Eye (tissue), 1 donor: ENCODE results near the gene APEH.

Experiments
- DNase-seq: peaks from one replicate; pipeline ENCODE4 v3.0.0-alpha.2; 2015

APEH gene

DNA sequence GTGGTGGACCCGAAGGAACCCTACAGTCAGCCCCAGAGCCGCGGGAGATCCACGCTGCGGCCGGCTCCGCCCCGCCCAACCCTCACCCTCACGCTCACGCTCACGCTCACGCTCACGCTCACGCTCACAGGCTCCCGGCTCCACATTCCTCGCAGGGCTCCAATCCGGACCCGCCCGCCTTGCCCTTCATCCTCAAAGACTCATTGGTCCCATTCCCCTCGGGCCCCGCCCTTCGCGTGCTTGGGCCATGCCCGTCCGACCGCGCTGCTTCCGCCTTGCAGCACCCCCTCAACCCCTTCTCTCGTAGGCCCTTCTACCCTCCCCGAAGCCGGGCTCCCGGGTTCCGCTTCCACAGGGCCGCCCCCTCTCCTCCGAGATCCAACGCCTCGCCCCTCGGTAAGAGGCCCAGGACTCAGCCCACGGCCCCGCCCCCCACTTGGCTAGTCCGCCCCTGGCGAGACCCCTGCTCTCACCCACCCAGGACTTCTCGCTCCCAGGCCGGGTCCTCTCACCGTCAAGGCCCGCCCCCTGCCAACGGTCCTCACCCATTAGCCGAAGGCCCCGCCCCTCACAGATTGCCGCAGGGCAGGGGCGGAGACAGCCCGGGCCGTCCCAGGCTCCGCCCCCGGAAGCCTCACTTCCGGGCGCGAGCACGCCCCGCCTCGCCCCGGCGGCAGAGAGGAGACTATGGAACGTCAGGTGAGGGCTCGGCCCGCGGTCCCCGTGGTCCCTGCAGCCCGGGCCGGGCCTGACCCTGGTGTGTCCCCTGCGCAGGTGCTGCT, at the start of gene APEH:
APEH (plus strand) TSS at position 637 of the 782 bp plus-strand sequence; CDS start at position 688, 51 bp downstream.
- DNase-seq: peak; percentile 98

DNA sequence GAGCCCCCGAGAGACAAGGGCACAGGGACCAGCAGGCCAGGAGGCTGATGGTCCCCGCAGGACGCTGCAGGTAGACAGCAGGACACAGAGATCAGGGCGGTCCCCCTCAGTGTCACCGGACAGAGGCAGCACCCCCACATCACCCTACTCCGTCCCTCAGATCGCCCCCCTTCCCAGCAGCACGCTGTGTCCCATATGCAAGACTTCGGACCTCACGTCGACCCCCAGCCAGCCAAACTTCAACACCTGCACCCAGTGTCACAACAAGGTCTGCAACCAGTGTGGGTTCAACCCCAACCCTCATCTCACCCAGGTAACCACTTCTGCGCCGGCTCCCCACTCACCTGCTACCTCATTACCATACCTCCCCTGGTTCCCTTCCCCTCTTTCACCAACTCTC, 49.1 kb upstream of the APEH start:
- no peak for DNase-seq

DNA sequence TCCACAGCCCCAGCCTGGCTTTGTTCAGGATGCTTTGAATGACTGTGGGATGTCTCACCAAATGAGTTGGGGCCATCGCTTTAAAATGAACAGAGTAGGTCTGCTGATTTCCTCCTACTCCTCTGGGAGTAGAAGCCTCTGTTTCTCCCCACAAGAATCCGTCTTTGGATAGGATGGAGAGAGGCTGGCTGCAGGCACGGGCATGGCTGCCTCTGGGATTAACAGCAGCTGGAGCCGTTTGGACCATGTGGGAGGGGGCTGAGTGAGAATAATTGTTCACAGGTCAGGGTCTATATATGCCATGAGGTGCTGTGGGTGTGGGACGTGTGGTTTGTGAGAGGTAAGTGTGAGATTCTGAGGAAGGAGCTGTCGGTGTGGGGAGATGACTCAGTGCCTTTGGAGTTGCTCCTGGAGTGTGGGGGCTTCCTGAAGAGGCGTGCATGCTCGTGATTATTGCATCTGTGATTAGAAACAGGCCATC, 48.0 kb upstream of the APEH start:
- DNase-seq: no peak

DNA sequence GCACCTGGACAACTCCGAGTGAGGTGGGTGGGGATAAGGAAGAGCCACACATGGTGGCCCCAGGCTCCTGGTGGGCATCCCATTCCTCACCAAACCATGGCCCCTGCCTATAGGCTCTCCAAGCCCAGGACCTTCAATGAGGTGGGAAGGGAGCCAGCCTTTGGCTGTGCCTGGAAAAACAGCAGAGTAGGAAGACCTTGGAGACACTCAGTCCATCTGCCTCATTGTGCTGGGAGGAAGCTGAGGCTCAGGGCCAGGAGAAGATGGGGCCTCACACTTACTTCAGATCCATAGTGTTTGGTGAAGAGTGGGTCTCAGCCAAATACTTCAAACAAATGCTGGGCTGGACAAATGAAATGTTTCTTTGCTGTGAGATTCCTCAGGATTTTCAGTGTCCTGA, 47.4 kb upstream of the APEH start:
- no peak for DNase-seq

DNA sequence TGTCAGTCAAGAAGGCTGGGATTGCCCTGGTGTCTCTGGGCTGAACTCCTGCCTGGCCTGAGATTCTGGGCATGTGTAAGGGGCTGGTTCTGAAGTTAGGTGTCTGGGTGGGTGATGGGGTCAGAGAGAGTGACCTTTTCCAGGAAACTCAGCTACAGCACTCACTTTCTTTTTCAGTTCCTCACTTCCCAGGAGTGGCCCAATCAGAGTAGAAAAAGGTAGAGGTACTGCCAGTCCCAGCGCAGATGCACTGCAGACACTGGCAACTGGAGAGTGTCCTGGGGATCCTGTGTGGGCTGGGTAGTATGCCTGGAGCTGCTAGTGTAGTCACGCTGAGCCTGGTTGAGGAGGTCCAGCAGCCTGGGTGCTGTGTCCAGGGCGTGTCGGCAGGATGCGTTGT, 46.5 kb upstream of the APEH start:
- DNase-seq: no peak

DNA sequence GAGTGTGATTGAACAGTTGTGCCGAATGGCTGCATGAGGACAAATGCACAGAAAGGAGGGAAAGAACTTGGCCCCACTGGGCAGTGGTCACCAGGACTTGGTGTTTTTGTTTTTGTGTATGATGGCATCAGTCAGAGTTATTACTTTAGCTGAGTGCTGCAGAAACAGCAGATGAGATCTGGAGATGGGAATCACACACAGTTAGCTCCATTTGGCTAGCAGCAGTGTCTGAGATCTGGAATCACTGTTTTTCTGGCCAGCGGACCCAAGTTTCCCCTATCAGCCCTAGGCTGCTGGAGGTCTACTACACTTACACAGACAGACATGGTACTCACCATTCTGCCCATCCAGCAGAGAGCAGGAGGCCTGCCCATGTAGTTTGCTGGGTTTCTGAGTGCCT, 45.9 kb upstream of the APEH start:
- DNase-seq: no peak

DNA sequence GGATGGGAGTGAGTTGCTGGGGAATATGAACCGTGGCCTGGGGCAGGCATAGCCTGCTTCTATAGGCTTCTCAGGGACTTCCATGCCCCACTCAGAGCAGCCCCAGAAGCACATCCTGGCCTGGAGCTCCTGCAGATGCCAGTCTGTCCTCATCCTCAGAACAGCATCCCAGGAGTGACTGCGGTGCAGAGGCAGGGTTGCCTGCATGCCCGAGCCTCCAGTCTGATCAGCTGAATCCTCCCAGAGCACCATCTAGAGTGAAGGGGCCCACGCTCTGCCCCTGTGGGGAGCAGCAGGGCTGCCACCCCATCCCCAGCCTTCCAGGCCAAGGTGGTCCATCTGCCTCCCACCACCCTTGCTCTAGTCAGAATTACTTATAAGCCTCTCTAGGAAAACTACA, 44.7 kb upstream of the APEH start:
- no peak for DNase-seq

DNA sequence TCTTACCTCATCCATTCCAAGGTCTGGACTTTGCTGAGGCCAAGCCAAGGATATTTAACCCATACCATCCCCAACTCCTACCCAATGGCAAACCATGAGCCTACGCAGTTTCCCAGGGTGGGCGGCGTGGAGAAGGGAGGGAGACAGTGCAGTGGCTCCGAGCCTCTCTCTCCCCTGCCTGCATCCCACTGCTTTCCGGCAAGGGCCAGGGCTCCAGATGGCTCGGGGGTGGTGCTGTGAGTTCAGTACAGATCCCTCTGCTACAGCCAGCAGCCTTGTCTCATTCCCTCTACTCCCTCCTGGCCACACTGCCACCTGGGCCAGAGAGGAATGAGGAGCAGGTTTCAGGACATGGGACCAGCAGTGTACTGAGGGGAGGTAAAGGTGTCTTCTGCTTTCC, 44.3 kb upstream of the APEH start:
- DNase-seq: no peak

DNA sequence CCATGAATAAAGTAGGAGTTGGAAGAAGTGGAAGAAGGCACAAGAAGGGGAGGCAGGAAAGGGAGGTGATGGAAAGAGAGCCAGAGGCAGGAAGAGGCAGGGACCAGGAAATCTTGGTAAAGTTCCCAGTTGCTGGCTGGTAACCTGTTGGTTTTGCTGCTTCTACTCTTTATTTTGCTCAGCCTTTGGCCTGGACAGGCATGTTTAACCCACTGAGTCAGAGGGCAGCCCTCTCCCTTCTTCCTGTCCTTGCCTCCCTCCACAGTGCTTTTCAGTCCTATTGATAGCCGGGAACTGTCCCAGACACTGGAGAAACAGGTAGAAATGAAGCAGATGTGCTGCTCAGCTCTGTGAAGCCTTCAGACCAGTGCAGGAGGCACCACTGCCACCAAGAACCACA, 43.4 kb upstream of the APEH start:
- no peak for DNase-seq

DNA sequence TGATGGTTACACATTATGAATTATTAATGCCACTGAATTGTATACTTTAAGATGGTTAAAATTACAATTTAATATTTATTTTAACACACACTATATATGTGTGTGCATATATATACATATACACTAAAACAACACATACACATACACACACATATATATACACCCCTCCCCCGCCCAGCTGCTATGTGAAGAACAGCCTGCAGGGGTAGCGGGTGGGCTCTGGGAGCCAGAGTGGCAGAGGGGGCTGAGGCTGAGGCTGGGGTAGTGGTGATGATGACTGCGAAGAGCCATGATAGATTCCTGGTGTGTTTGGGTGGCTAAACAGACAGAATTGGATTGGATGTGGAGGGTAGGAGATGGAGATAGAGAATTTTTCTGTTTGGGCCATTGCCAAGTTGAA, 39.4 kb upstream of the APEH start:
- no peak for DNase-seq

DNA sequence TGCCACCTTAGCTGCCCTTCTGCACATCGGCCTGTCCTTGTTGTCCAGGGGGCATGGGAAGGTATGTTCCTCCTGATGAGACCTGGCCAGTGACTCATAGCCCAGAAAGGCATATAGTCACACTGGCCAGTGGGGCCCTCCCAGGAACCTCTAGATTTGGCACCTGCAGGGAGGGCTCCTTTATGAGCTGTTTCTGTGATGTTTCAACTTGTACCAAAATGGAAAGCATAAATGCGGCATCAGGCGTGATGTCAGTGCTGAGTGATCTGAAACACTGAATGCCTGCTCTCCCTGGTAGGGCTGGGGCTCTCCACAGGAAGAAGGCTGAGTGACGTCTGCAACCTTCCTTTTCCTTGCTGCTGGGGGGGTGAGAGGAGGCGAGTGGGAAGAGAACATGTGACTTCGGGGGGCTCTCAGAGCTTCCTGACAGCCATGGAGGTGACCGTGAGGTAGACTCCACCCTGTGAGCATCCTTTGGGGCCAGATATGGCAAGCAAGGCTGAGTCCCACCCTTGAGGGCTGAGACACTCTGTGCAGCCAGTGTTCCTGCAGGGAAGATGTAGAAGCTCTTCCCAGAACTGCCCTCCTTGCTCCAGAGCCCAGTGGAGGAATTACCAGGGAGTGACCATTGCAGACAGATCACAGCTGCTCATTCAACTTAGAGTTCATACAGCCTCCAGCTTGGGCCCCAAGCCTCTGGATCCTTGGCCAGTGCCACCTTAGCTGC, 37.1 kb upstream of the APEH start:
- DNase-seq: no peak

DNA sequence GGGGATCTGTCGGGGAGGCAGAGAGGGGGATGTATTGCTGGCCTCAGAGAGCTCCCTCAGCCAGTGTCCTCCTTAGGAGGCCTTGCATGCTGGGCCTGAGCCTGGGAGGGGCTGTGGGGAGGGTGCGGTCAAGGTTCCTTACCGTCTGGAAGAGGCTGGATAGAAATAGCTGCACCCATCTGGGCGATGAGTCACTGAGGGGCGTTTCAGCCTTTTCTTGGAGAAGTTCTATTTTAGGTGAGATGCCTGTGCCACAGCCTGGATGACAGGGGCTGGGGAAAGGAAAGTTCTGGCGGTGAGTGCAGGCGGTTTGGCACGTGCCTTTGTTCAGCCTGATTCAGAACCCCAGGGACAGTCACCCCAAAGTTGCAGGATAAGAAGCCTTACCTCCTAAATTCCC, 35.7 kb upstream of the APEH start:
- no peak for DNase-seq

DNA sequence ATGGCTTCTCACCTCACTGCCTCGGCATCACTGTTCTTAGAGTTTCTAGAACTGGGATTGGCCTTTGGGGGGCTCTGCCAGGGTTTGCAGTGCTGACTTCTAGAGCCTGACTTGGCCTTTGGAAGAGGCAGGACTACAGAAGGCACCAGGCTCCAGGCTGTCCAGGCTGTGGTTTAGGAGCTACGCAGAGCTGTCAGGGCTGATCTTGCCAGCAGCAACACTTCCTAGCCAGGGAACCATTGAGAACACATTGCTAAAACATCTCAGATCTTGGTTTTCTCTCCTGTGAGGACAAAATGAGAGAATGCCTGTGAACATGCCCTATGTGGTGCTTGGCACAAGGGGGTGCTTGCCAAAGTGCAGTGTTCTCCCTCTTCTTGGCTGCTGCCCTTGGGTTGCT, 34.6 kb upstream of the APEH start:
- no peak for DNase-seq

DNA sequence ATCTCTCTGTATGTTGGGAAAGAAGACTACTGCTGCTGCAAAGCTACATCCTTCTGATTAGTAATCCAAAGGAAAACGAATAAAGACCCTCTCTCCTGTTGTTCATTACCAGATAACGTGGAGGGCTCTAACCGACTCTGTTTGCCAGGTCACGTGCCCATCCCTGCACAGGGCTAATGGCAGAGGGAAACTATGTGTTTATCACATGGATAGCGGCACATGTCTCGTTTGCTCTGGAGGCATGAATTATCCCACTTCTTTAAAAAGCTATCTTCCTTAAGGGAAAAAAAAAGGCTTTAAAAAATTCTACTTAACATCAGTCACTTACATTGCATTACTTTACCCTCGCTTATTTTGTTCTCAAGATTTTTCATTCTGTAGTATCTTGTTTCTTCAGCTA, 32.9 kb upstream of the APEH start:
- no peak for DNase-seq

DNA sequence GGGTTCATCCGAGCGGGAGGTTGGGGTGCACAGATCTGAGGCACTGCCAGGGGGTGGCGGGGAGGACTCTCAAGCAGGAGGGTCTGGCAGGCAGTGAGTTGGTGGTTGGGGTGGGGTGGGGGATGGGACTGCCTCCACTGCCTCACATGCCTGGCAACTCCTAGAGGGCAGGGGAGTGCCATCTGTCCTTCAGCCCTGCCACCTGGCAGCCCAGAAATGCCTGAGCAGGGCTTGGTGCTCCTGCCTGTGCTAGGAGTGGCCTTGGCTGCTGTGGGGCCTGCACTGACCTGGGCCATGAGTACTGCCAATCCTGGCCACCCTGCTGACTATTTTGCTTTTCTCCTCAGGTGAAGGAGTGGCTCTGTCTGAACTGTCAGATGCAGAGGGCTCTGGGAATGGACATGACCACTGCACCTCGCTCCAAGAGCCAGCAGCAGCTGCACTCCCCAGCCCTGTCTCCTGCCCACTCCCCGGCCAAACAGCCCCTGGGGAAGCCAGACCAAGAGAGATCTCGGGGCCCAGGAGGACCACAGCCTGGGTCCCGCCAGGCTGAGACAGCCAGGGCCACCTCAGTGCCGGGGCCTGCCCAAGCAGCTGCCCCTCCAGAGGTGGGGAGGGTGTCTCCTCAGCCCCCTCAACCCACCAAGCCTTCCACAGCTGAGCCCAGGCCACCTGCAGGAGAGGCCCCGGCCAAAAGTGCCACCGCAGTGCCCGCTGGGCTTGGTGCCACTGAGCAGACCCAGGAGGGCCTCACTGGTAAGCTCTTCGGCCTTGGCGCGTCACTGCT, 32.0 kb upstream of the APEH start:
- DNase-seq: no peak

DNA sequence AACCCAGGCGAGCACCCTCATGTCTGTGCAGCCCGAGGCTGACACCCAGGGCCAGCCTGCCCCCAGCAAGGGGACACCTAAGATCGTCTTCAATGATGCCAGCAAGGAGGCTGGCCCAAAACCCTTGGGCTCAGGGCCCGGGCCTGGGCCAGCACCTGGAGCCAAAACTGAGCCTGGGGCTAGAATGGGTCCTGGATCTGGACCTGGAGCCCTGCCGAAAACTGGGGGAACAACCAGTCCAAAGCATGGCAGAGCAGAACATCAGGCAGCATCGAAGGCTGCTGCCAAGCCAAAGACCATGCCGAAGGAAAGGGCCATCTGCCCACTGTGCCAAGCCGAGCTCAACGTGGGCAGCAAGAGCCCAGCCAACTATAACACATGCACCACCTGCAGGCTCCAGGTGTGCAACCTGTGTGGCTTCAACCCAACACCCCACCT, 31.4 kb upstream of the APEH start:
- no peak for DNase-seq

DNA sequence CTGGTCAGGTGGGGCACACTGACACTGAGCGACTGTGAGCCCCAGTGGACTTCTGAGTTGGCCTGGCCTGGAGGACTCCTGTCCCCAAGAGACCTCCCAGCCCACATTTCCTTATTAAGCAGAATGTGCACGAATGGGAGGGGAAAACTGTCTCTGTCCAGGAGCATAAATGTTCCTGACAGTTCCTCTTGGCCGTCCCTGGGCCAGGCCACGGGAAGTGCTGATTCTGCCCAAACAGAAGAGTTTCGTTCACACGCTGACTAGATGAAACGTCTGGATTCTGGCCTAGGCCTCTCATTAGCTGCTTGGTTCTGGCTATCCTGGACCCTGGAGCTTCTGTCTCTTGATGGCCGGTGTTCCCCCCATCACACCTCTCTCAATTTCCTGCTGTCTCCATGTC, 29.5 kb upstream of the APEH start:
- DNase-seq: no peak

DNA sequence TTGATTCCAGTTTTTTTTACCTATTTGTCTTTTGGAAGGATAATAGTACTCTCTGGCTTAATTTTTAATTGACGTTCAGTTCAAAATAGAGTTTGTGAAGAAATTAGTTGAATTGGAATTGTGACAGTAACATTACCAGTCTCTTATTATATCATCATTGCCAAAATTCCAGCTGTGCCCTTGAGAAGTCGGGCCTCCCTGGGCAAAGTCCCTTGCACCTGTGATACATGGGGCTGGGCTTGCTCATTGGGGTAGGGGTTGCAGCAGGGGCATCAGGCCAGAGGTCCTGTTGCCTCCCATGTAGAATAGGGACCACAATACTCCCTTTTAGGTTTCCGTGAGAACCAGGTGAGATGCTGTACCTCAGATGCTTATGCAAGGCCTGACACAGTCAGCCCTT, 27.9 kb upstream of the APEH start:
- DNase-seq: no peak

DNA sequence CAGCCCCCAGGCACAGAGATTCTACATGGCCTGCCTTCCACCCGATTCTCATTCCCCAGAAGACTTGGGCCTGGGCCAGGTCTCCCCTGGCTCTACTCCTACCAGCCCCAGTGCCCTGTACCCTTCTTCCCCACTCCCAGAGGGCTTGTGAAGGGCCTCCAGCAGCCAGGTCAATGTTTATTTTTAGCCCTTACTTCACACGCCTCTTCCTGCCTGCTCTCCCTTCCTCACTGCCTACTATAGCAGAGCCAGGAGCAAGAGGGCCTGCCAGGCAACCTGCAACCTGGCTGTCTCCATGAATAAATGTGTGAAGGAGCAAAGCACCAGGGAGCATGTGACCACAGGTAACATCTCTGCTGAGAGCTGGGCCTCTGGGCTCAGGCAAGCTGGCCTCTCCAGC, 26.4 kb upstream of the APEH start:
- DNase-seq: no peak

DNA sequence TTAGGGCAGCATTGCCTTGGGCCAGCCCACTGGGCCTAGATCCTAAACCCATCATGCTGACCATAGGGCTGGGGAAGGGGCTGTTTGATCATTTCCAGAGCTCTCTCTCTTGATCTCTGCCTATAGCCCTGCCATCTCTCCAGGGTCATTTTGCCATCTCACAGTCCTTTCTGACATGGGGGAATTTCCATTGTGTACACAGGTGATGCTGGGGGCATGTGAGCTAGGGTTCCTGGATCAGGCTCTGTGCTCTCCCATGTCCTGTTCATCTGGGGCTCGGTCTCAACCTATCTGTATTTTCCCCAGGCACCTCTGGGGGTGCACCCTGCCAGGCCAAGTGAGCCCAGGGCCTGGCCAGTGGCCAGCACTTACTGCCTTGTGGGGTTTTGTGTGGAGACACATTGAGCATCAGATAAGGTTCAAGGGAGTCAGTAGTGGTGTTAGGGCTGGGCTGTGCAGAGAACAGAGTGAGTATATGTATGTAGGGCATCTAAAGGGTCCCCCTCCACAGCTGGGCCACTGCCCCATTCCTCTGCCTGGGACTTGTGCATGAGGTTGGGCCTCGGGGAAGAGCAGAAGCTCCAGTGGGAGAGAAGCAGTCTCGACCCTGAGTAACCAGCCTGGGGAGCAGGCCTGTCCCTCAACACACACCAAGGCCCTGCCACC, 25.7 kb upstream of the APEH start:
- no peak for DNase-seq

DNA sequence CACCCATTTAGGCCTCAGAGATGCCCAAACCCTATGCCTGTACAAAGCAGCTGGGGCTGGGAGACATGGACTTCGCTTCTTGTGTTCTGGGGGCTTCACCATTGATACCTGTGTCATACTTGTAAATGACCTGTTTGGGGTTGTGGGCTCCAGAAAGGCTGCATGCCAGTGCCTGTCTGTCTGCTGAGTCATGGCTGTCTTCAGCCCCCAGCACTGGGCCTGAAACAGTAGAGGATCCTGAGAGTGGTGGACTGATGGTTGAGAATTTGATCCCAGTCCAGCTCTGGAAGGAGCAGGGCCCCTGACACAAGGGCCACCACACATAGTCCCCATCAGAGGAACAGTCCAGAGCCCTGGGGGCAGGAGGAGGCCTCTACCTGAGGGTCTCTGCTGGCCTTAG, 24.6 kb upstream of the APEH start:
- no peak for DNase-seq

DNA sequence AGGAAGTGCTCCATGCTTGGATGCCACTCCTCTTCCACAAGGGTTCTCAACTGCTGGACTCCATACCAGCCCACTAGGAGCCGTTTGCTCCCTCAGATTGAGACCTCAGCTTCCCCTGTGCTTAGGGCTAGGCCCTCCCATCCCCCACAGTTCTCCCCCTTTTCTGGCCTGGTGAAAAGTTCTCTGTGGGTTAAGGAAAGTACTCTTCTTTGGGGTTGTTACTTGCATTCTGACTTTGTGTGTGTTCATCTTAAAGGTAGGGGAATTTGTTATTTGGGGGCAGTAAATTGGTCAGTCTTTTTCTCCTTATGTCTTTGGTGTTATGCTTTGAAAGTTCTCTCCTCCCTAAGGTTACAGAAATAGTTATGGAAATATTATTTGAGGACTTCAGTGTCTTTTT, 24.0 kb upstream of the APEH start:
- DNase-seq: no peak

DNA sequence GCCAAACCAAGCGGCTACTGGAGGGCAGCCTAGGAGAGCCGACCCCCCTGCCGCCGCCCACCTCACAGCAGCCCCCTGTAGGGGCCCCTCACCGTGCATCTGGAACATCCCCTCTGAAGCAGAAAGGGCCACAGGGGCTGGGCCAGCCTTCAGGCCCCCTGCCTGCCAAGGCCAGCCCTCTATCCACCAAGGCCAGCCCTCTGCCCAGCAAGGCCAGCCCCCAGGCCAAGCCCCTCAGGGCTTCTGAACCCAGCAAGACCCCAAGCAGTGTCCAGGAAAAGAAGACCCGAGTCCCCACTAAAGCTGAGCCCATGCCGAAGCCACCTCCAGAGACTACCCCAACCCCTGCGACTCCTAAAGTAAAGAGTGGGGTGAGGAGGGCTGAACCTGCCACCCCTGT, 23.5 kb upstream of the APEH start:
- DNase-seq: peak; percentile 11
